CD8-positive, alpha-beta memory T cell (primary cell): ENCODE results near the gene APRT. TPM values are rescaled to one million over a fixed set of nuclear protein-coding genes. Genes with fewer than 3 reads are reported as not detected.

Experiments used
- CTCF ChIA-PET: fragments of 350-600 bp; sonication (Branson Sonifier 250); formaldehyde crosslinking; loops from one replicate; lab custom pipeline; 2021; ENCODE audit warnings: antibody characterized with exemption; lab: Charles Lee
- POLR2A ChIA-PET: fragments of 350-600 bp; sonication (Branson Sonifier 250); formaldehyde crosslinking; loops from one replicate; lab custom pipeline; 2021; ENCODE audit warnings: antibody characterized with exemption; lab: Charles Lee
- DNase-seq, 5 donors: peaks; one replicate each; pipeline versions ENCODE4 v3.0.0 to v3.0.0-alpha.2; 2020 to 2022; ENCODE audit warnings: mixed read lengths in 1 of 5
- H3K27ac ChIP-seq: one replicate; pipeline ENCODE4 v1.7.0; 2013; ENCODE audit warnings: low read depth, mild to moderate bottlenecking, low read length, moderate library complexity
- H3K27me3 ChIP-seq: 2 replicates; pipeline ENCODE4 v1.7.0; 2013; ENCODE audit warnings: low read length, mild to moderate bottlenecking; ENCODE audit not compliant: insufficient read depth, poor library complexity, severe bottlenecking
- H3K36me3 ChIP-seq: 2 replicates; pipeline ENCODE4 v1.7.0; 2013; ENCODE audit warnings: mild to moderate bottlenecking, low read length, moderate library complexity; ENCODE audit not compliant: insufficient read depth
- H3K4me1 ChIP-seq: 2 replicates; pipeline ENCODE4 v1.7.0; 2013; ENCODE audit warnings: mild to moderate bottlenecking, low read length, moderate library complexity; ENCODE audit not compliant: insufficient read depth
- H3K4me3 ChIP-seq: 2 replicates; pipeline ENCODE4 v1.7.0; 2013; ENCODE audit warnings: mild to moderate bottlenecking, low read length
- H3K9me3 ChIP-seq: 2 replicates; pipeline ENCODE4 v1.7.0; 2013; ENCODE audit warnings: mild to moderate bottlenecking, low read length
- H3K27ac Mint-ChIP-seq, 8 donors: one replicate each; pipeline ENCODE4 v1.8.0; 2020 to 2021; ENCODE audit warnings: mixed read lengths in 8 of 8, mild to moderate bottlenecking in 6 of 8, inconsistent platforms in 3 of 8, moderate library complexity in 3 of 8
- H3K27me3 Mint-ChIP-seq, 2 donors: one replicate each; pipeline ENCODE4 v1.8.0; 2020 to 2021; ENCODE audit warnings: mixed read lengths in 2 of 2, mild to moderate bottlenecking in 1 of 2, moderate library complexity in 1 of 2
- H3K36me3 Mint-ChIP-seq, 3 donors: one replicate each; pipeline ENCODE4 v1.8.0; 2020 to 2021; ENCODE audit warnings: mixed read lengths in 3 of 3, inconsistent platforms in 1 of 3, mild to moderate bottlenecking in 1 of 3
- H3K4me1 Mint-ChIP-seq, 3 donors: one replicate each; pipeline ENCODE4 v1.8.0; 2020 to 2021; ENCODE audit warnings: mixed read lengths in 3 of 3, inconsistent platforms in 1 of 3, mild to moderate bottlenecking in 1 of 3
- H3K4me3 Mint-ChIP-seq, 7 donors: one replicate each; pipeline ENCODE4 v1.8.0; 2020 to 2021; ENCODE audit warnings: mixed read lengths in 7 of 7, mild to moderate bottlenecking in 6 of 7, moderate library complexity in 4 of 7, inconsistent platforms in 2 of 7
- H3K9me3 Mint-ChIP-seq, 5 donors: one replicate each; pipeline ENCODE4 v1.8.0; 2020 to 2022; ENCODE audit warnings: mixed read lengths in 5 of 5, mild to moderate bottlenecking in 3 of 5, moderate library complexity in 2 of 5, inconsistent platforms in 1 of 5
- polyA plus RNA-seq: library from polyadenylated mRNA; unstranded; fragments of 300-500 nt; fragmentation: Illumina TruSeq; gene quantifications from one replicate; pipeline ENCODE4 v1.2.3, GENCODE V29; 2021
- total RNA-seq, 2 experiments: library from RNA; stranded (reverse); gene quantifications; one replicate each; pipeline ENCODE4 v1.2.3, GENCODE V29; 2021

Gene APRT
- total and polyA plus RNA-seq, 3 experiments from 2014 or later: 338 to 490 (median 348) TPM

- CTCF ChIA-PET: no interaction called here
Measured at GRCh38 chr16:88818575-88818874, 6.8 kb upstream of the APRT start.

GRCh38 chr16:88817785-88818574 lies 6.3 kb upstream of the APRT start:
- POLR2A ChIA-PET: no interaction called here
- Mint-ChIP-seq H3K4me1 (peaks cover 0 to 4% (median 3%) of the 10 kb centered on the region in 3 donors), H3K4me3 (no peak overlapping the region), H3K36me3 (peaks cover 0 to 14% (median 0%) of the 10 kb centered on the region in 3 donors), H3K27ac (no peak overlapping the region), H3K9me3 (no peaks in the 10 kb centered on the region), H3K27me3 (peaks cover 0 to 2% of the 10 kb centered on the region in 2 donors)
- no peaks in the 10 kb centered on the region for H3K36me3 ChIP-seq
- no peaks in the 10 kb centered on the region for H3K27me3 ChIP-seq
- DNase-seq: no peak
- CTCF ChIA-PET: interaction anchor here (1.4 kb wide), 1 partner anchor 40 kb away, joined by 6 read pairs; no protein-coding TSS in a partner anchor
- no peak overlapping the region for H3K4me3 ChIP-seq
- H3K4me1 ChIP-seq: no peaks in the 10 kb centered on the region
- no peaks in the 10 kb centered on the region for H3K9me3 ChIP-seq
- no peak overlapping the region for H3K27ac ChIP-seq

More at GRCh38 chr16:88818575-88818874, 6.8 kb upstream of the APRT start:
- POLR2A ChIA-PET: no interaction called here
- Mint-ChIP-seq H3K4me1 (peaks cover 0 to 4% (median 3%) of the 10 kb centered on the region in 3 donors), H3K36me3 (peaks cover 0 to 15% (median 0%) of the 10 kb centered on the region in 3 donors), H3K4me3 (no peak overlapping the region), H3K27ac (no peak overlapping the region), H3K27me3 (peaks cover 0 to 2% of the 10 kb centered on the region in 2 donors), H3K9me3 (no peaks in the 10 kb centered on the region)
- Histone ChIP-seq H3K9me3 (no peaks in the 10 kb centered on the region), H3K36me3 (no peaks in the 10 kb centered on the region), H3K27me3 (no peaks in the 10 kb centered on the region), H3K4me1 (no peaks in the 10 kb centered on the region), H3K4me3 (no peak overlapping the region), H3K27ac (no peak overlapping the region)
- DNase-seq: no peak

- H3K4me3 Mint-ChIP-seq: no peak overlapping the region
- POLR2A ChIA-PET: no interaction called here
- CTCF ChIA-PET: interaction anchor here (1.4 kb wide), 2 partner anchors 41 to 353 kb away, joined by 3 to 6 read pairs; no protein-coding TSS in a partner anchor
Measured at GRCh38 chr16:88816736-88817535, 5.2 kb upstream of the APRT start.

GRCh38 chr16:88815901-88816589 lies 4.3 kb upstream of the APRT start:
- Mint-ChIP-seq H3K27me3 (peaks cover 0 to 4% of the 10 kb centered on the region in 2 donors), H3K36me3 (peaks cover 0 to 4% (median 0%) of the 10 kb centered on the region in 3 donors), H3K4me1 (peaks cover 4 to 16% (median 6%) of the 10 kb centered on the region in 3 donors), H3K27ac (no peak overlapping the region), H3K4me3 (no peak overlapping the region), H3K9me3 (no peaks in the 10 kb centered on the region)
- no peak overlapping the region for H3K27ac ChIP-seq
- POLR2A ChIA-PET: no interaction called here
- H3K4me3 ChIP-seq: no peak overlapping the region
- CTCF ChIA-PET: interaction anchor here (1.0 to 1.5 kb wide), 4 partner anchors 11 to 354 kb away, joined by 3 to 4 read pairs (median 3); no protein-coding TSS in a partner anchor
- H3K36me3 ChIP-seq: no peaks in the 10 kb centered on the region
- H3K4me1 ChIP-seq: peaks cover 2% of the 10 kb centered on the region
- DNase-seq: peak in 4 of 5 donors; percentile 27 to 66 (median 49)
- H3K9me3 ChIP-seq: no peaks in the 10 kb centered on the region
- H3K27me3 ChIP-seq: no peaks in the 10 kb centered on the region

More at GRCh38 chr16:88816736-88817535, 5.2 kb upstream of the APRT start:
- peaks cover 0 to 4% of the 10 kb centered on the region in 2 donors for H3K27me3 Mint-ChIP-seq
- no peaks in the 10 kb centered on the region for H3K36me3 ChIP-seq
- no peak overlapping the region for H3K4me3 ChIP-seq
- peaks cover 0 to 7% (median 0%) of the 10 kb centered on the region in 3 donors for H3K36me3 Mint-ChIP-seq
- H3K4me1 Mint-ChIP-seq: peaks cover 4 to 9% (median 5%) of the 10 kb centered on the region in 3 donors
- H3K9me3 Mint-ChIP-seq: no peaks in the 10 kb centered on the region
- H3K4me1 ChIP-seq: no peaks in the 10 kb centered on the region
- H3K9me3 ChIP-seq: no peaks in the 10 kb centered on the region
- no peaks in the 10 kb centered on the region for H3K27me3 ChIP-seq
- H3K27ac Mint-ChIP-seq: no peak overlapping the region
- H3K27ac ChIP-seq: no peak overlapping the region
- no peak for DNase-seq

GRCh38 chr16:88815227-88815626 lies 3.5 kb upstream of the APRT start:
- no peaks in the 10 kb centered on the region for H3K36me3 ChIP-seq
- ChIA-PET CTCF (interaction anchor here (1.0 to 1.5 kb wide), 4 partner anchors 11 to 355 kb away, joined by 3 to 4 read pairs (median 3); no protein-coding TSS in a partner anchor), POLR2A (no interaction called here)
- no peak for DNase-seq
- peaks cover 0 to 4% of the 10 kb centered on the region in 2 donors for H3K27me3 Mint-ChIP-seq
- peaks cover 0 to 6% (median 0%) of the 10 kb centered on the region in 3 donors for H3K36me3 Mint-ChIP-seq
- H3K4me1 ChIP-seq: peaks cover 10% of the 10 kb centered on the region
- no peaks in the 10 kb centered on the region for H3K27me3 ChIP-seq
- H3K27ac ChIP-seq: no peak overlapping the region
- H3K4me3 ChIP-seq: no peak overlapping the region
- no peaks in the 10 kb centered on the region for H3K9me3 Mint-ChIP-seq
- no peak overlapping the region for H3K27ac Mint-ChIP-seq
- H3K4me3 Mint-ChIP-seq: no peak overlapping the region
- no peaks in the 10 kb centered on the region for H3K9me3 ChIP-seq
- H3K4me1 Mint-ChIP-seq: peaks cover 8 to 24% (median 13%) of the 10 kb centered on the region in 3 donors

GRCh38 chr16:88814144-88814502 lies 2.4 kb upstream of the APRT start:
- Histone ChIP-seq H3K27ac (no peak overlapping the region), H3K36me3 (peaks cover 6% of the 10 kb centered on the region), H3K27me3 (no peaks in the 10 kb centered on the region), H3K4me3 (no peak overlapping the region), H3K9me3 (no peaks in the 10 kb centered on the region), H3K4me1 (peaks cover 14% of the 10 kb centered on the region)
- Mint-ChIP-seq H3K4me3 (peak overlapping the region in 4 of 7 donors; percentile 58 to 83 (median 60)), H3K27me3 (peaks cover 0 to 4% of the 10 kb centered on the region in 2 donors), H3K27ac (peak overlapping the region in 1 of 8 donors; percentile 21), H3K4me1 (peaks cover 8 to 32% (median 17%) of the 10 kb centered on the region in 3 donors), H3K9me3 (no peaks in the 10 kb centered on the region), H3K36me3 (peaks cover 0 to 15% (median 0%) of the 10 kb centered on the region in 3 donors)
- DNase-seq: no peak
- POLR2A ChIA-PET: interaction anchor here (1.4 kb wide), 1 partner anchor 33 kb away, joined by 3 read pairs; no protein-coding TSS in a partner anchor
- CTCF ChIA-PET: interaction anchor here (2.5 to 3.3 kb wide), 2 partner anchors 32 to 43 kb away, joined by 10 to 18 read pairs; partner anchors contain the start of genes GALNS and TRAPPC2L
